ENCODE results near the gene C2CD2. TPM values are rescaled to one million over a fixed set of nuclear protein-coding genes. Genes with fewer than 3 reads are reported as not detected.

C2CD2 gene
- total RNA-seq, 1 donor from 2014 or later = 34.3 TPM

GRCh38 chr21:41907496-41908258, 46.1 kb downstream of the C2CD2 start:
- no peak for DNase-seq (ENCODE audit: low spot score)
- no peaks in the 10 kb centered on the region for H3K4me1 Mint-ChIP-seq (ENCODE audit: unreplicated experiment)
- H3K27ac Mint-ChIP-seq (ENCODE audit: unreplicated experiment) = no peak overlapping the region
- no peaks in the 10 kb centered on the region for H3K27me3 Mint-ChIP-seq (ENCODE audit: unreplicated experiment)
- H3K9me3 Mint-ChIP-seq (ENCODE audit: unreplicated experiment) = no peaks in the 10 kb centered on the region
- no peak for TF ChIP-seq CTCF (IDR thresholded peaks at IDR 0.05; ENCODE audit: unreplicated experiment)
- H3K36me3 Mint-ChIP-seq (ENCODE audit: low read depth, unreplicated experiment) = peaks cover 14% of the 10 kb centered on the region
- H3K4me3 Mint-ChIP-seq (ENCODE audit: unreplicated experiment) = no peak overlapping the region

- Mint-ChIP-seq H3K36me3 (ENCODE audit: low read depth, unreplicated experiment) (peaks cover 18% of the 10 kb centered on the region), H3K9me3 (ENCODE audit: unreplicated experiment) (no peaks in the 10 kb centered on the region), H3K4me3 (ENCODE audit: unreplicated experiment) (no peak overlapping the region), H3K27me3 (ENCODE audit: unreplicated experiment) (no peaks in the 10 kb centered on the region), H3K27ac (ENCODE audit: unreplicated experiment) (no peak overlapping the region), H3K4me1 (ENCODE audit: unreplicated experiment) (no peaks in the 10 kb centered on the region)
- TF ChIP-seq CTCF (IDR thresholded peaks at IDR 0.05; ENCODE audit: unreplicated experiment) = no peak
- DNase-seq (ENCODE audit: low spot score) = no peak
These were observed 47.0 kb downstream of the C2CD2 start for GRCh38 chr21:41906770-41907169.

- Mint-ChIP-seq H3K4me3 (ENCODE audit: unreplicated experiment) (no peak overlapping the region), H3K27ac (ENCODE audit: unreplicated experiment) (no peak overlapping the region), H3K36me3 (ENCODE audit: low read depth, unreplicated experiment) (peaks cover 26% of the 10 kb centered on the region), H3K9me3 (ENCODE audit: unreplicated experiment) (no peaks in the 10 kb centered on the region), H3K27me3 (ENCODE audit: unreplicated experiment) (peaks cover 2% of the 10 kb centered on the region), H3K4me1 (ENCODE audit: unreplicated experiment) (no peaks in the 10 kb centered on the region)
- TF ChIP-seq CTCF (IDR thresholded peaks at IDR 0.05; ENCODE audit: unreplicated experiment) = no peak
- no peak for DNase-seq (ENCODE audit: low spot score)
These were observed 50.1 kb downstream of the C2CD2 start for GRCh38 chr21:41903559-41904351.

GRCh38 chr21:41902946-41903345, 50.9 kb downstream of the C2CD2 start:
- H3K27me3 Mint-ChIP-seq (ENCODE audit: unreplicated experiment) = peaks cover 7% of the 10 kb centered on the region
- H3K27ac Mint-ChIP-seq (ENCODE audit: unreplicated experiment) = no peak overlapping the region
- no peak for DNase-seq (ENCODE audit: low spot score)
- no peaks in the 10 kb centered on the region for H3K9me3 Mint-ChIP-seq (ENCODE audit: unreplicated experiment)
- peaks cover 28% of the 10 kb centered on the region for H3K36me3 Mint-ChIP-seq (ENCODE audit: low read depth, unreplicated experiment)
- no peak overlapping the region for H3K4me3 Mint-ChIP-seq (ENCODE audit: unreplicated experiment)
- H3K4me1 Mint-ChIP-seq (ENCODE audit: unreplicated experiment) = peaks cover 5% of the 10 kb centered on the region
- no peak for TF ChIP-seq CTCF (IDR thresholded peaks at IDR 0.05; ENCODE audit: unreplicated experiment)

GRCh38 chr21:41901782-41902181, 52.0 kb downstream of the C2CD2 start:
- no peak overlapping the region for H3K27ac Mint-ChIP-seq (ENCODE audit: unreplicated experiment)
- no peak for DNase-seq (ENCODE audit: low spot score)
- H3K9me3 Mint-ChIP-seq (ENCODE audit: unreplicated experiment) = no peaks in the 10 kb centered on the region
- H3K27me3 Mint-ChIP-seq (ENCODE audit: unreplicated experiment) = peaks cover 7% of the 10 kb centered on the region
- peaks cover 25% of the 10 kb centered on the region for H3K36me3 Mint-ChIP-seq (ENCODE audit: low read depth, unreplicated experiment)
- no peak overlapping the region for H3K4me3 Mint-ChIP-seq (ENCODE audit: unreplicated experiment)
- no peak for TF ChIP-seq CTCF (IDR thresholded peaks at IDR 0.05; ENCODE audit: unreplicated experiment)
- H3K4me1 Mint-ChIP-seq (ENCODE audit: unreplicated experiment) = peaks cover 15% of the 10 kb centered on the region

Measured in endothelial cell (in vitro differentiated cells).